AG04450 (cell line): ENCODE data around the gene LRRC32. TPM values are rescaled to one million over a fixed set of nuclear protein-coding genes. Genes with fewer than 3 reads are reported as not detected.

ENCODE experiments used
- CTCF ChIA-PET: fragments of 300-600, 350-600 bp; formaldehyde crosslinking; extraction: SDS; loops from one replicate; lab custom pipeline; 2022; ENCODE audit warnings: antibody characterized with exemption, inconsistent platforms; lab: Charles Lee
- POLR2A ChIA-PET: fragments of 350-600 bp; formaldehyde crosslinking; extraction: SDS; loops from one replicate; lab custom pipeline; 2021; ENCODE audit warnings: antibody characterized with exemption, inconsistent platforms; lab: Yijun Ruan, JAX
- DNase-seq: peaks from one replicate; pipeline ENCODE4 v3.0.0-alpha.2; 2011; ENCODE audit warnings: low read depth, low spot score
- H3K27ac ChIP-seq: one replicate; pipeline ENCODE4 v1.5.1; 2012; ENCODE audit warnings: low read depth, low read length, control low read depth
- H3K27me3 ChIP-seq: one replicate; pipeline ENCODE4 v1.6.0; 2012; ENCODE audit warnings: low read length; ENCODE audit not compliant: control insufficient read depth, insufficient read depth
- H3K4me3 ChIP-seq: 2 replicates; pipeline ENCODE4 v1.5.1; 2011; ENCODE audit warnings: mild to moderate bottlenecking, low read depth, low read length, control low read depth
- H3K9me3 ChIP-seq: 2 replicates; pipeline ENCODE4 v1.5.1; 2012; ENCODE audit warnings: low read length; ENCODE audit not compliant: control insufficient read depth, insufficient read depth
- CTCF ChIP-seq: IDR thresholded peaks from 2 replicates; pipeline ENCODE4 v1.5.1; 2011; ENCODE audit warnings: low read depth, low read length, control low read depth, inconsistent platforms
- polyA plus RNA-seq: library from polyadenylated mRNA; depleted of rRNA; stranded (reverse); fragments of >200 nt; gene quantifications from 2 replicates; pipeline ENCODE4 v1.2.3, GENCODE V29; 2011

Gene LRRC32
- polyA plus RNA-seq, 1 experiment, result 10.9 TPM

GRCh38 chr11:76617553-76618265 is 52.8 kb downstream of the LRRC32 start:
- CTCF ChIA-PET, result no interaction called here

GRCh38 chr11:76616676-76617552 is 53.6 kb downstream of the LRRC32 start:
- TF ChIP-seq CTCF, result no peak
- Histone ChIP-seq H3K4me3 (no peak overlapping the region), H3K27ac (no peak overlapping the region), H3K27me3 (no peaks in the 10 kb centered on the region), H3K9me3 (no peaks in the 10 kb centered on the region; the same call in 1 of the 2 replicates)
- no peak for DNase-seq
- CTCF ChIA-PET, result no interaction called here
- POLR2A ChIA-PET, result no interaction called here

More at GRCh38 chr11:76617553-76618265, 52.8 kb downstream of the LRRC32 start:
- H3K4me3 ChIP-seq, result no peak overlapping the region
- no peaks in the 10 kb centered on the region; the same call in 1 of the 2 replicates for H3K9me3 ChIP-seq
- no peak for TF ChIP-seq CTCF
- POLR2A ChIA-PET, result no interaction called here
- H3K27ac ChIP-seq, result no peak overlapping the region
- DNase-seq, result no peak
- no peaks in the 10 kb centered on the region for H3K27me3 ChIP-seq

- ChIA-PET POLR2A (no interaction called here), CTCF (no interaction called here)
- no peak for TF ChIP-seq CTCF
- Histone ChIP-seq H3K27me3 (no peaks in the 10 kb centered on the region), H3K9me3 (no peaks in the 10 kb centered on the region), H3K27ac (no peak overlapping the region), H3K4me3 (no peak overlapping the region)
- no peak for DNase-seq
Observed at GRCh38 chr11:76615950-76616349, 54.6 kb downstream of the LRRC32 start.

- Histone ChIP-seq H3K27me3 (no peaks in the 10 kb centered on the region), H3K27ac (no peak overlapping the region), H3K9me3 (no peaks in the 10 kb centered on the region), H3K4me3 (no peak overlapping the region)
- ChIA-PET CTCF (no interaction called here), POLR2A (no interaction called here)
- no peak for DNase-seq
- no peak for TF ChIP-seq CTCF
Observed at GRCh38 chr11:76614471-76615179, 55.9 kb downstream of the LRRC32 start.
